Limb (tissue), 2 donors: ENCODE data around the gene AGAP5.
A peak's percentile ranks its signal among the peaks of the same experiment; 100 is the strongest.
"Not testable (repeated sequence)": the region's sequence is repeated elsewhere in the genome, so short reads cannot be mapped to it uniquely, and the experiment has no call there.

Source experiments
- DNase-seq, 2 donors: peaks; one replicate each; pipeline ENCODE4 v3.0.0-alpha.2; 2016; ENCODE audit errors: extremely low spot score in 2 of 2

Gene AGAP5

DNA sequence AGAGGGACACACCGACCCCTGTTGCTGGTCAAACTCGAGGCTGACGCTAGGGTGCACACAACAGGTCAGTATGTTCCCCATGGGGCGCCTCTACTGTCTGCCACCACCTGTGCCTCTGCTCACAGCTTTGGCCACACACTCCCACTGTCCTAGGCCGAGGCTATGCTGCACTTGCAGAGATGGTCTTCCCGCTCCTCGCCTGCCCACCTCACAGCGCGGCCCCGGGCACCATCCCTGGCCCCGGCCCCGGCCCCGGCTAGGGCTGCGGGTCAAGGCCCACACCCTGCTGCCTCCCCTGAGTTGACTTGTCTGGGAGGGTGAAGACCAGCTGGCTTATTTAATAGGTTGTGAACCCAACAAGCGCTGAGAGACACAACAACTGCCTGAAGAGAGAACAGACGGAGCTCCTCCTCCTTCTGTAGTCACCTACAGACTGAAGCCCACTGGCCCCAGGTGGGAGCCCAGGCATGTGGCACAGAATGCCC lies at the start of gene AGAP5:
Gene AGAP5, minus strand, starts transcription at position 435 of the 485 bp plus-strand sequence. Its CDS starts 354 bp downstream, at position 81.
- not testable (repeated sequence) for DNase-seq

DNA sequence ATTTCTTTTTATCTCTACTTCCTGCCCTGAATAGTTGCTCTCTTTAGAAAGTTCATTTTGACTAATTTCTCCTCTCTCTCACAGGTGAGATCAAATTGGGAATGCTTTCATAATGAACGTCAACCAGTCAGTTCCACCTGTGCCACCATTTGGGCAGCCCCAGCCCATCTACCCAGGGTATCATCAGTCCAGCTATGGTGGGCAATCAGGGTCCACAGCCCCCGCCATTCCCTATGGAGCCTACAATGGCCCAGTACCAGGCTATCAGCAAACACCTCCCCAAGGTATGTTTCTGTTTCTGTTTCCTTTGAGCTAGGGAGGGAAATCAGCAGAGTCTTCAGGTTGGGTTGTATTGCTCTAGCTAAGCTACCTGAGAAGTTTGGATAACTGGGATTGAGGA lies 48.8 kb upstream of the AGAP5 start:
- no peak for DNase-seq

DNA sequence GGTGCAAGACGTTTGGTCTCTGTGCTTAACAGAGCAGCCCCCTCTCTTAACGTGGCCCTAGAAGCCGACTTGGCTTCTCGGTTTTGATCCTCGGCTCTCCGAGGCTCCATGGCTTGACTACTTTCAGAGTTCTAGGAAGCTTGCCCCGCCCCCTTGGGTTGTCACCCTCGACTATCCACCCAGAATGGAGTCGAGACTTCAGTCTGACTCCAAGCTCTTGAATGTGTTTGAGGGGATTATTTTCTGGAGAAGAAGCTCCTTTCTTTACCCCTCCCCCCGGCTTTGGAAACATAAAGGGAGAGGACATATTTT lies 46.7 kb upstream of the AGAP5 start:
- DNase-seq, result peak in 1 of 2 donors; percentile 53

DNA sequence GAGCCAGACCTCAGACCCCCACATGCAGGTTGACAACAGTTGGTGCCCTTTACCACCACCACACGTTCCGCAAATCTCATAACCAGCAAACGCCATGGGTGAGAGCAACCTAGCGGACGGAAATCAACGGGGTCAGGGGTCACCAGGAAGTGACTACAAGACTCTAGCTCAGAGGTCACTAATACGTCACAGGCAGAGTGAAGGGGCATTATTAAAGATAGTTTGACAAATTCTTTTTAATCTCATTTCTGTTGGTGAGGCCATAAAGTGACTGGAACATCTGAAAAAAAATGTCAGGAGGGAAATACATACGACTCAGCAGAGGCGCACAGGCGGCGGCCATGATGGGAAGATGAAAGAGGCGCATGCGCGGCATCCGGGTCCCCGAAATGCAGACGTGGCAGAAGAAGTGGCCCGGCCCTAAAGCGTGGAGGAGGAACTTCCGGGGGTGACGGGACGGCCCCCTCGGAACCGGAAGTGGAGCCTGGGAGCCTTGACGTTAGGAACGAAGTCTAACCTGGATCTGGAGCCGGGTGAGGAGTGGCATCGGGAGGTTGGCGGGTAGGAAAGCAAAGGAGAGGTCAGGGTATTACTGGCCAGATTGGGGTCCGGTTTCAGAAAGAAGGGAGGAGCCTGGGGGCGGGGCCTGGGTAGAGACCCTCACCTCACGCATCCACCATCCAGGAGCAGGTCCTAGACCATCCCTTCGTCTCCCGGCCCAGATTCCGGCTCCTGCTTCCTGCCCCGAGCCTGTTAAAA lies 46.2 kb upstream of the AGAP5 start, which contains the start of gene SEC24C:
Gene SEC24C, plus strand, starts transcription at position 468 of the 759 bp plus-strand sequence. CDS start 2,461 bp downstream, outside the sequence.
- peak; percentile 97 to 98 for DNase-seq

DNA sequence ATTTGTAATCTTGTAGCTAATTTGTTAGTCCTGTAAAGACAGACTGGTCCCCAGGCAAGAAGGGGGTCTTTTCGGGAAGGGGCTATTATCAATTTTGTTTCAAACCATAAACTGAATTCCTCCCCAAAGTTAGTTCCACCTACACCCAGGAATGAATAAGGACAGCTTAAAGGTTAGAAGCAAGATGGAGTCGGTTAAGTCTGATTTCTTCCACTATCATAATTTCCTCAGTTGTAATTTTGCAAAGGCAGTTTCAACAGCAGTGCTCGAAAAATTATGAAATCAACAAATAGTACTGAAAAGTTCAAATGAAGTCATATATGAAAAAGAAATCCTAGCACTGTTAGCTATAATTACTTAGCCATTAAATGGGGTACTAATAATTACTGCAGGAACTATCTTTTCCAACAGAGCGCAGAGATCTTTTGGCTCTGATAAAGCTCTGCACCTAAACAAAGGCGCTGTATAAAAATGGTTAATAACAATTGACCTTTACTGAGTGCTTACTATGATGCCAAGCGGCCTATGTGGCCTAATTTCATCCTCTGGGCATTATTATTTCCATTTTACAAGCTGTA lies 45.5 kb upstream of the AGAP5 start:
- no peak for DNase-seq

DNA sequence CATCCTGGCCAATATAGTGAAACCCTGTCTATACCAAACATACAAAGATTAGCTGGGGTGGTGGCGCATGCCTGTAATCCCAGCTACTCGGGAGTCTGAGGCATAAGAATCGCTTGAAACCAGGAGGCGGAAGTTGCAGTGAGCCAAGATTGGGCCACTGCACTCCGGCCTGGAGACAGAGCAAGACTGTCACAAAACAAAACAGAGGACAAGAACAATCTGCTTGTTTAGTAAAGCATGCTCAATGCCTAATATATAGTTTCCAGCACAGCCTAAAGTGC lies 44.5 kb upstream of the AGAP5 start:
- no peak for DNase-seq

DNA sequence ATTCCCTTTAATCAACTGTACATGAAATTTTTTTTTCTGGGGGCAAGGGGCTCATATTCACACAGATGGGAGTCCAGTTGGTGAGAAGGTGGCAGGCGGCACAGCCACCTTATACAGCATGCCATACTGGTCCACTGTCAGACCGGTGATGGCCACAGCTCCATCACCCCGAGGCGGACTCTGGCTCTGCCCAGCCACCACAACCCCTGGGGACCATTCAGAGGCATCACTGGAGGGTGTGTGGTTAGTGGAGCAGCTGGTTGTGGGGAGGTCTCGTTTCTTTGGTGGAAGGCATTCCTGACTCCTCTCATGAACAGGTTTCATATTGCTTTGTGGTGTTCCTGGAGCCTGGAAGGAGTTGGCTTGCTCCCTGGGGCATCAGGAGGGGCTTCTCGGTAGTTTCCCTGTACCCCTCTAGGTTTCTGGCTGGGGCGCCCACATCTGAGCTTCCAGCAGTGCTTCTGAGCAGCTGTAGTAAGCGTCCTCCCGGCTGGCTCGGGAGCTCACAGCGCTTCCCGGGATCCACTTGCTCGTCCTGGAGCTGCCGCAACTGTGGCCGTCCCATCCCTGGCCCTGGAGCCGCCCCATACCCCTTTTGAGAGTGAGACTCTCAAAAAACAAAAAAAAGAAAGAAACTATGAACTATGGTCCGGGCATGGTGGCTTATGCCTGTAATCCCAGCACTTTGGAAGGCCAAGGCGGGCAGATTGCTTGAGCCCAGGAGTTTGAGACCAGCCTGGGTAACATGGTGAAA lies 42.8 kb upstream of the AGAP5 start:
- DNase-seq, result not testable (repeated sequence)

DNA sequence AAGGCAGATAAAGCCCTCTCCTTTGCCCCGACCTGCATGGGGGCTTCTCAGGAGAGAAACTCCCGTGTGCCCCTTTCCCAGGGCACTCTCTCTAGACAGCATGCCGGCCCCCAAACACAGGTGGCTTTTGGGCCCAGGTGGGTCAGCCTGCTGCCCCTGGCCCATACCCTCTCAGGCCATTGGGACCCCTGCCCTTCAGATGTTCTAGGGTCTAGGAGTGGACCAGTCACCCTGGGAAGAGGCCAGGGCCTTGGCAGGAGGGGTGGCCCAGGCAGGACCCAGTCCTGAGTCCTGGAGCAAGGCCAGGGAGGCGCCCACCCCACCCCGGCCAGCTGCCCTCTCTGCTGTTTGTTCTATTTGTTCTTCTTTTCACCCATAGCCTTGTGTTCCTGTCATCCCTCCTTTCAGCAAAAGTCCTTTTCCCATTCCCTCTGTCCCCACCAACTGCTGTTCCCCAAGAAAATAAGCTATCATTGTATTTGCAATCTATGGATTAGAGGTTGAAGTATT lies 36.9 kb upstream of the AGAP5 start:
- no peak for DNase-seq

DNA sequence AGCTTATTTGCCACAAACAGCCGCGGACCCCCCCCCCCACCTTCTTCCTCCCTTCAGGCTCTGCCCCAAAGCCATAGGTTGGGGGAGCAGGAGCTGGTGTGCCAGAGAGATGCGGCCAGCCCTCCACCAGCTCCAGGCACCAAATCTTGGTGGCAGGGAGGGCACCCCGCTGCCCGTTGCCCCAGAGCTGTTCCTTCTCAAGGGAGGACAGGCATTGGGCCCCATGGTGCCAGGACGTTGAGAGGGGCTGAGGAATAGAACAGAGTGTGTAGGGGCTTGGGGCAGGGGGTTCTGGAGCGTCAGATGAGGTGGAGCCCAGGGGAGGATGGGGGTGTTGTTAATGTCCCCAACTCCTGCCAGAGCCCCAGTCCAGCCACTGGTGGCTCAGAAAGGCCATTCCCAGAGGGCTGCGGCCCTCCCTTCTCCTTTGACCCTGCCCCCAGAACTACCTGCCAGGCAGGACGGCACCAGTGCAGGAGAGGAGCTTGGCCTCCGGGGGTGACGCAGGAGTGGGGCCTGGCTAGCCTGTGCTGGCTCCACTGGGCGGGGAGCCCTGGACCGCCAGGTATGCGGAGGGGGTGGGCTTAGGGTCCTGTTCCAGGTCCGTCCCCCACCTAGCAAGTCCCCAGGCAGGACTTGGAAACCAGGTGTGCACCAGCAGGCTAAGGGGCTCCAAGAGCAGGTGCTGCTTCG lies 36.3 kb upstream of the AGAP5 start:
- DNase-seq, result no peak

DNA sequence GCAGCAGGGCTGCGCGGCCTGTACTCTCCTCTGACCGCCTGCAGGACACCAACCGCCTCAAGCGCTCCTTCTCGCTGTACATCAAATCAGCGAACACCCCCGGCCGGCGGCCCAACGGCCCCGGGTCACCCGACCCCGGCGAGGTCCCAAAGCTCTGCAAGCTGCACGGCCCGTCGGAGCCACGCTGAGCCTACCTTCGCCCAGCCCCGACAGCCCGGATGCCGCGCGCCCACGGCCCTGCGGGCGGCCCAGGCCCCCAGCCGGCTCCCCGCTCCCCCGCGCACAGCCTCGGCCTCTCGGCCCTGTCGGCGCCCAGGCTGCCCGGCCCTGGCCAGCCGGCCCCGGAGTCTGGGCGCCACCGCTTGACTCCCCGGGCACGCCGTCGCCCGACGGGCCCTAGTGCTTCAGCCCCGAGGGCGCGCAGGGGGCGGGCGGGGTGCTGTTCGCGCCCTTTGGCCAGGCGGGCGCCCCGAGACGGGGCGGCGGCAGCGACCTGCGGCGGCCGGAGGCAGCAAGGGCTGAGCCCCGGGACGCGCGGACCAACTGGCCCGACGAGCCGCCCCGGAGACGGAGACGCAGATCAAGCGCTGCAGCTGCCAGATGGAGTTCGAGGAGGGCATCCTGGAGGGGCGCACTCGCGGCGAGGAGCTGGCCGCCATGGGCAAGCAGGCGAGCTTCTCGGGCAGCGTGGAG lies 35.2 kb upstream of the AGAP5 start:
- DNase-seq, result no peak

DNA sequence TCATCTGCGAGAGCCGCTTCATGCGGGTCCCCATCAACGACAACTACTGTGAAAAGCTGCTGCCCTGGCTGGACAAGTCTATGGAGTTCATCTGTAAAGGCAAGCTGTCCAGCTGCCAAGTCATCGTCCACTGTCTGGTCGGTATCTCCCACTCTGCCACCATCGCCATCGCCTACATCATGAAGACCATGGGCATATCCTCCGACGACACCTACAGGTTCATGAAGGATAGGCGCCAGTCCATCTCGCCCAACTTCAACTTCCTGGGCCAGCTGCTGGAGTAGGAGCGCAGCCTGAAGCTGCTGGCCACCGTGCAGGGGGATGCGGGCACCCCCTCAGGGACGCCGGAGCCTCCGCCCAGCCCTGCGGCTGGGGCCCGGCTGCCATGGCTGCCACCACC lies 34.5 kb upstream of the AGAP5 start:
- no peak for DNase-seq

DNA sequence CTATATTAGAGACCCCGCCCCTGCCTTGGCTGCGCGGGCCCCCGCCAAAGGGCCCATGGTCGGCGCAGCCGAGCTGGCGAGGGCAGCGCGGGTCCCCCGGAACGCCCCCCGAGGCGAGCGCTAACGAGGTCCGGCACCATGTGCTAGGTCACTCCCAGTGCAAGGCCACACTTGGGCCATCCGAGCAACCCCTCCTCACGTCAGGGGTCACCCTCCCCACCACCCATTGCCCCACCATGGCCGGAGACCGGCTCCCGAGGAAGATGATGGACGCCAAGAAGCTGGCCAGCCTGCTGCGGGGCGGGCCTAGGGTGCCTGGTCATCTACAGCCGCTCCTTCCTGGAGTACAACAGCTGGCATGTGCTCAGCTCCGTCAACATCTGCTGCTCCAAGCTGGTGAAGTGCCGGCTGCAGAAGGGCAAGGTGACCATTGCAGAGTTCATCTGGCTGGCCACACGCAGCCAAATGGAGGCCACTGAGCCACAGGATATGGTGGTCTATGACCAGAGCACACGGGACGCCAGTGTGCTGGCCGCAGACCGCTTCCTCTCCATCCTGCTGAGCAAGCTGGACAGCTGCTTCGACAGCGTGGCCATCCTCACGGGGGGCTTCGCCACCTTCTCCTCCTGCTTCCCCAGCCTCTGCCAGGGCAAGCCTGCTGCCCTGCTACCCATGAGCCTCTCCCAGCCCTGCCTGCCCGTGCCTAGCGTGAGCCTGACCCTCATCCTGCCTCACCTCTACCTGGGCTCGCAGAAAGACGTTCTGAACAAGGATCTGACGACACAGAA lies 33.9 kb upstream of the AGAP5 start:
- no peak for DNase-seq

DNA sequence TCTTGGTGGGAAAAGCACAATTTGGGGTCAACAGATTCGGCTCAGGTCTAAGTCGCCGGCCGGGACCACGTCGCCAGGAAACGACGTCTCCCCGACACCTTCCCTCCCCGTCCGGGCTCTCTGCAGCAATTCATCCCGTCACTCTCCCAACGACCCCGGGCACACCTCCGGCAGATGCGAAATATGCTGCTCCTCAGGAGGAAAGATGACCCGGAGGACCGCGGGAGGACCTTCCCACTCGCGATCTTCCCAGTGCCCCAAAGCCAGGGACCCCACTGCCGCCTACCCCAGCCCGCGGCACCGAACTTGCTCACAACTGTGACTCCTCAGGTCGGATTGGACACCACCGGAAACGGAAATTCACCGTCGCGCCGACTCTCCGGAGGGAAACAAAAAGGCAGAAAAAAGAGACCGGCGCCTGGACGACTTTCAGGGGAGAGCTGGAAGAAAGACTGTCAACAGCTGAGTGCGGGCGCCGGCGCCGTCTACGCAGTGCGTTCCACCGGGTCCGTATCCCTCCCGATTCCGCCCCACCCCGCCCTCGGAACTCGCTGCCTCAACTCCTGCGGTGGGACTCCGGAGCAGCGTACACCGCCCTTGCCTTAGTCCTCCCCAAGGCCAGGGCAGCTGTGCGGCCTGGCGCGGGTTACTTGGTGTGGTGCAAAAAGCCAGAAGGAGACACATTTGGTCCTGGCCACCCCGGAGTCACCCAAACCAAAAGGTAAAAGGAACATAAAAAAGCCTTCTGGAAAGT lies 32.4 kb upstream of the AGAP5 start:
- peak; percentile 84 to 96 for DNase-seq

DNA sequence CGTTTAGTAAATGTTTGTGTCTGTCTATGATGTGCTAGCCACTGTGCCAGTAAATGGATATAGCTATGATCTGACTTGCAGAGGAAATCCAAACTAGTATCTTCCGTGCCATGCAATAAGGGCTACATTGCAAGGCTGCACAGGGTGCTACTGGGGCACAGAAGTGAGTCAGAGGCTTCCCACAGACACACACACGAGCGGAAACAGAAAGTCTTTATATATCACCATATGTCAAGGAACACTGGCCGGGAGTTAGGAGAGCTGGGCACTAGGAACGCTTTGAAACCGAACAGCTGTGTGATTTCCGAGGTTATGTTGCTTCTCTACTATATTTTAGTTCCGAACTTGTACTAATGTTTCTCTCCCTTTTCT lies 31.9 kb upstream of the AGAP5 start:
- not testable (repeated sequence) for DNase-seq

DNA sequence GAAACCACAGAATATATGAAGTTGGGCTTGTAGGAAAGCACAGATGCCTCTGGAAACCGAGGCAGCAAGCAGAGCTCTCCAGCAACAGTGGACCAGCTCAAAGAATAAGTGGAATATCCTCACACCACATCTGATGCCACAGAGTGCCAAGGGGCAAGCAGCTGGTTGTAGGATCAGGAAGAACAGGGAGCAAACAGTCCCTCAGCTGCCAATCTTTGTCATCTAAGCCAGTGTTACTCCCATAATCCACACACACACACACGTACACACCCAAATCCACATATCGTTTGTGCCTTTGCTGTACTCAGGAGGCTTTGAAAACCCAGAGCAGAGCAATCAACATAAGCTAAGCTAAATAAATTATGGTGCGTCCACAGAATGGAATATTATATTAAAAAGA lies 25.6 kb upstream of the AGAP5 start:
- no peak for DNase-seq

DNA sequence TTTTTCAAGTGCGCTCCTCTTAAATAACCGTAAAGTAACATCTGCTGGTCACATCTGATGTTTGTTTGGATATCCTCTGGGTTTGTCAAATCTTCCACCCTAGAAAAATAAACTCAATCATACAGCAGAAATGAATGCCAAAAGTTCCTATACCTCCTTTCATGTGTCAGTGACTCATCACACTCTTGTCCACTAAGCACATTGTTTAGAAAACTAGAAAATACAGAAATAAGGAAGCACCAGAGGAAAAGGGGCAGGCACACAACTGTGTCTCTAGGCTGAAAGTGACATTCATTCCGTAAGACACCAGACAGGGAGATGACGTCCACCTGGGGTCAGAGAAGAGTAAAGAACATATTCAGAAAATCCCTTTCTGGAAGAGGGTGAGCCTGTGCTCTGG lies 22.7 kb upstream of the AGAP5 start:
- DNase-seq, result not testable (repeated sequence)

DNA sequence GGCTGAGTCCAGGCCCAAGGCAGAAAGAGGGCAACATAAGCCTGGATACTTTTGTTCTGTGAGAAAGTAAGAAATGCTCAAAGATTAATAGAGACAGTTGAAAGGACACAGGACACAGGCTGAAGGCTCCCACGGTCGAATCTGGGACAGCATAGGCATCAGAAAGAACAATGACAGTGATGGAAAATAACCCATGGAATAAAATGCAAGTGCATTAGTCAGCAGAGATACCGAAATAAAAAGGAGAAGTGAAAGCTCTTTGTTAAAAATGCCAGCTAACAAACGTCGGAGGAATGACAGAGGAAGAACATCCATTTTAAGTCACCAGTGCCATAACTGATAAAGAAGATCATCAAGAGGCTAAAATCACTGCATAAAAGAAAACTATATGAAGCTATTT lies 19.6 kb upstream of the AGAP5 start:
- no peak for DNase-seq

DNA sequence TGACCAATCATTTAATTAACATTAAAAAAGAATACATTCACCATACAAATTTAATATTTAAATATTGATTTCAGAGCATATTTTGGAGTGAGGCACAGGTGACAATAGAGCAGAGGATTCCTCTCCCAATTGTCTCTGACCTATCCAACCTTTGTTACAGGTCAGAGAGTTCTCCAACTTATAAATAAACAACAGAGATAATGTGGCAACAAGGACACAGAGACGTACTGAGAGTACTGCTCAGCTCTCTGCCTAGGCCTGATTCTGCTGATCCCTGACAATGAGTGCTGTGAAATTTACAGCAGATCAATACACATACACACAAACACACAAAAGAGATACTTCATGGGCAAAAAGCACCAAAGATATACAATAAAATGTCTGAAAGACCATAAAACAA lies 18.3 kb upstream of the AGAP5 start:
- no peak for DNase-seq
